Measurements from ENCODE around the gene TREM2.

GRCh38 chr6:41132254-41132653 is 30.7 kb downstream of the TREM2 start:
- TF ChIP-seq, protein P1, sequence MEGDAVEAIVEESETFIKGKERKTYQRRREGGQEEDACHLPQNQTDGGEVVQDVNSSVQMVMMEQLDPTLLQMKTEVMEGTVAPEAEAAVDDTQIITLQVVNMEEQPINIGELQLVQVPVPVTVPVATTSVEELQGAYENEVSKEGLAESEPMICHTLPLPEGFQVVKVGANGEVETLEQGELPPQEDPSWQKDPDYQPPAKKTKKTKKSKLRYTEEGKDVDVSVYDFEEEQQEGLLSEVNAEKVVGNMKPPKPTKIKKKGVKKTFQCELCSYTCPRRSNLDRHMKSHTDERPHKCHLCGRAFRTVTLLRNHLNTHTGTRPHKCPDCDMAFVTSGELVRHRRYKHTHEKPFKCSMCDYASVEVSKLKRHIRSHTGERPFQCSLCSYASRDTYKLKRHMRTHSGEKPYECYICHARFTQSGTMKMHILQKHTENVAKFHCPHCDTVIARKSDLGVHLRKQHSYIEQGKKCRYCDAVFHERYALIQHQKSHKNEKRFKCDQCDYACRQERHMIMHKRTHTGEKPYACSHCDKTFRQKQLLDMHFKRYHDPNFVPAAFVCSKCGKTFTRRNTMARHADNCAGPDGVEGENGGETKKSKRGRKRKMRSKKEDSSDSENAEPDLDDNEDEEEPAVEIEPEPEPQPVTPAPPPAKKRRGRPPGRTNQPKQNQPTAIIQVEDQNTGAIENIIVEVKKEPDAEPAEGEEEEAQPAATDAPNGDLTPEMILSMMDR (IDR thresholded peaks at IDR 0.05) = no peak
- TF ChIP-seq POLR2A (IDR thresholded peaks at IDR 0.05) (no peak), EP300 (IDR thresholded peaks at IDR 0.05) (no peak)
